HEK293 (cell line): ENCODE results near the gene RITA1.

Experiments
- BCL11B ChIP-seq: fragments of 450-650 bp; formaldehyde crosslinking; IDR thresholded peaks from 2 replicates; pipeline ENCODE4 v1.5.1; 2016; ENCODE audit warnings: low read depth, missing biosample characterization, missing genetic modification characterization
- INSM2 ChIP-seq: fragments of 450-650 bp; formaldehyde crosslinking; IDR thresholded peaks from 2 replicates; pipeline ENCODE4 v1.5.1; 2016; ENCODE audit warnings: missing biosample characterization, missing genetic modification characterization
- KLF1 ChIP-seq: fragments of 450-650 bp; formaldehyde crosslinking; IDR thresholded peaks from 2 replicates; pipeline ENCODE4 v1.5.1; 2016; ENCODE audit warnings: missing biosample characterization, missing genetic modification characterization
- KLF16 ChIP-seq: fragments of 450-650 bp; formaldehyde crosslinking; IDR thresholded peaks from 2 replicates; pipeline ENCODE4 v1.5.1; 2017; ENCODE audit warnings: missing biosample characterization, missing genetic modification characterization
- KLF9 ChIP-seq: fragments of 450-650 bp; formaldehyde crosslinking; IDR thresholded peaks from 2 replicates; pipeline ENCODE4 v1.5.1; 2016; ENCODE audit warnings: missing biosample characterization, missing genetic modification characterization, low read depth
- MEIS1 ChIP-seq: sonication (generic); formaldehyde crosslinking; IDR thresholded peaks from 2 replicates; pipeline ENCODE4 v1.8.1; 2022; ENCODE audit warnings: missing genetic modification reagents, mild to moderate bottlenecking, borderline replicate concordance
- SP2 ChIP-seq: fragments of 450-650 bp; formaldehyde crosslinking; IDR thresholded peaks from 2 replicates; pipeline ENCODE4 v1.5.1; 2016; ENCODE audit warnings: missing biosample characterization, missing genetic modification characterization
- WT1 ChIP-seq: fragments of 450-650 bp; formaldehyde crosslinking; IDR thresholded peaks from 2 replicates; pipeline ENCODE4 v1.5.1; 2016; ENCODE audit warnings: missing biosample characterization, missing genetic modification characterization
- ZIC2 ChIP-seq: fragments of 450-650 bp; formaldehyde crosslinking; IDR thresholded peaks from 2 replicates; pipeline ENCODE4 v1.5.1; 2016; ENCODE audit warnings: missing biosample characterization, missing genetic modification characterization
- ZNF114 ChIP-seq: fragments of 450-650 bp; formaldehyde crosslinking; IDR thresholded peaks from 2 replicates; pipeline ENCODE4 v1.5.0; 2017; ENCODE audit warnings: missing biosample characterization, missing genetic modification characterization
- ZNF175 ChIP-seq: fragments of 450-650 bp; formaldehyde crosslinking; IDR thresholded peaks from 2 replicates; pipeline ENCODE4 v1.5.1; 2016; ENCODE audit warnings: missing biosample characterization, missing genetic modification characterization
- ZNF266 ChIP-seq: fragments of 450-650 bp; formaldehyde crosslinking; IDR thresholded peaks from 2 replicates; pipeline ENCODE4 v1.5.1; 2016; ENCODE audit warnings: missing biosample characterization, missing genetic modification characterization, low read depth
- ZNF302 ChIP-seq: fragments of 450-650 bp; formaldehyde crosslinking; IDR thresholded peaks from 2 replicates; pipeline ENCODE4 v1.5.1; 2016; ENCODE audit warnings: missing biosample characterization, missing genetic modification characterization, low read depth
- ZNF311 ChIP-seq: fragments of 450-650 bp; formaldehyde crosslinking; IDR thresholded peaks from 2 replicates; pipeline ENCODE4 v1.5.1; 2017; ENCODE audit warnings: missing biosample characterization, missing genetic modification characterization, borderline replicate concordance
- ZNF366 ChIP-seq: fragments of 450-650 bp; formaldehyde crosslinking; conservative IDR thresholded peaks from 2 replicates; pipeline ENCODE4 v1.5.1; 2016; ENCODE audit warnings: missing biosample characterization, missing genetic modification characterization
- ZNF394 ChIP-seq: fragments of 450-650 bp; formaldehyde crosslinking; IDR thresholded peaks from 2 replicates; pipeline ENCODE4 v1.5.1; 2016; ENCODE audit warnings: missing biosample characterization, missing genetic modification characterization, mild to moderate bottlenecking, moderate library complexity, borderline replicate concordance
- ZNF423 ChIP-seq: fragments of 450-650 bp; formaldehyde crosslinking; IDR thresholded peaks from 2 replicates; pipeline ENCODE4 v1.5.1; 2016; ENCODE audit warnings: missing biosample characterization, missing genetic modification characterization
- ZNF521 ChIP-seq: fragments of 450-650 bp; formaldehyde crosslinking; IDR thresholded peaks from 2 replicates; pipeline ENCODE4 v1.5.1; 2017; ENCODE audit warnings: missing biosample characterization, mild to moderate bottlenecking, missing genetic modification characterization
- ZNF660 ChIP-seq: fragments of 450-650 bp; IDR thresholded peaks from 2 replicates; pipeline ENCODE4 v1.5.1; 2018; ENCODE audit warnings: missing biosample characterization, mild to moderate bottlenecking, missing genetic modification characterization
- ZNF664 ChIP-seq: fragments of 450-650 bp; formaldehyde crosslinking; IDR thresholded peaks from 2 replicates; pipeline ENCODE4 v1.5.1; 2016; ENCODE audit warnings: missing biosample characterization, missing genetic modification characterization
- ZNF677 ChIP-seq: fragments of 450-650 bp; IDR thresholded peaks from 2 replicates; pipeline ENCODE4 v1.5.0; 2018; ENCODE audit warnings: missing biosample characterization, mild to moderate bottlenecking, missing genetic modification characterization, moderate library complexity
- ZNF707 ChIP-seq: fragments of 450-650 bp; formaldehyde crosslinking; IDR thresholded peaks from 2 replicates; pipeline ENCODE4 v1.5.1; 2016; ENCODE audit warnings: missing biosample characterization, missing genetic modification characterization
- ZNF776 ChIP-seq: fragments of 450-650 bp; formaldehyde crosslinking; IDR thresholded peaks from 2 replicates; pipeline ENCODE4 v1.5.0; 2017; ENCODE audit warnings: missing biosample characterization, missing genetic modification characterization, borderline replicate concordance
- ZNF830 ChIP-seq: fragments of 450-650 bp; IDR thresholded peaks from 2 replicates; pipeline ENCODE4 v1.5.0; 2018; ENCODE audit warnings: missing biosample characterization, missing genetic modification characterization, low read depth, mild to moderate bottlenecking, moderate library complexity
- ZNF843 ChIP-seq: fragments of 450-650 bp; formaldehyde crosslinking; IDR thresholded peaks from 2 replicates; pipeline ENCODE4 v1.5.1; 2016; ENCODE audit warnings: missing biosample characterization, missing genetic modification characterization
- ZSCAN4 ChIP-seq: fragments of 450-650 bp; formaldehyde crosslinking; IDR thresholded peaks from 2 replicates; pipeline ENCODE4 v1.5.1; 2017; ENCODE audit warnings: missing biosample characterization, missing genetic modification characterization
- TF ChIP-seq, protein P1 (sequence below): fragments of 450-650 bp; formaldehyde crosslinking; IDR thresholded peaks from 2 replicates; pipeline ENCODE4 v1.5.1; 2017; ENCODE audit warnings: missing biosample characterization, missing genetic modification characterization
- TF ChIP-seq, protein P2 (sequence below): fragments of 450-650 bp; formaldehyde crosslinking; IDR thresholded peaks from 2 replicates; pipeline ENCODE4 v1.5.1; 2016; ENCODE audit warnings: missing biosample characterization, missing genetic modification characterization
- TF ChIP-seq, protein P3 (sequence below): fragments of 450-650 bp; formaldehyde crosslinking; IDR thresholded peaks from 2 replicates; pipeline ENCODE4; 2016; ENCODE audit warnings: missing biosample characterization, missing genetic modification characterization
- TF ChIP-seq, protein P4 (sequence below): fragments of 450-650 bp; formaldehyde crosslinking; IDR thresholded peaks from 2 replicates; pipeline ENCODE4 v1.5.1; 2016; ENCODE audit warnings: missing biosample characterization, missing genetic modification characterization
- TF ChIP-seq, protein P5 (sequence below): fragments of 450-650 bp; formaldehyde crosslinking; IDR thresholded peaks from 2 replicates; pipeline ENCODE4 v1.5.1; 2016; ENCODE audit warnings: missing biosample characterization, missing genetic modification characterization

RITA1 gene

GRCh38 chr12:113232840-113233585 is 47.5 kb downstream of the RITA1 start (continued):
- TF ChIP-seq ZSCAN4 (tag by site-specific recombination) = no peak
- no peak for TF ChIP-seq ZNF677 (tag by site-specific recombination)
- TF ChIP-seq, protein P1, sequence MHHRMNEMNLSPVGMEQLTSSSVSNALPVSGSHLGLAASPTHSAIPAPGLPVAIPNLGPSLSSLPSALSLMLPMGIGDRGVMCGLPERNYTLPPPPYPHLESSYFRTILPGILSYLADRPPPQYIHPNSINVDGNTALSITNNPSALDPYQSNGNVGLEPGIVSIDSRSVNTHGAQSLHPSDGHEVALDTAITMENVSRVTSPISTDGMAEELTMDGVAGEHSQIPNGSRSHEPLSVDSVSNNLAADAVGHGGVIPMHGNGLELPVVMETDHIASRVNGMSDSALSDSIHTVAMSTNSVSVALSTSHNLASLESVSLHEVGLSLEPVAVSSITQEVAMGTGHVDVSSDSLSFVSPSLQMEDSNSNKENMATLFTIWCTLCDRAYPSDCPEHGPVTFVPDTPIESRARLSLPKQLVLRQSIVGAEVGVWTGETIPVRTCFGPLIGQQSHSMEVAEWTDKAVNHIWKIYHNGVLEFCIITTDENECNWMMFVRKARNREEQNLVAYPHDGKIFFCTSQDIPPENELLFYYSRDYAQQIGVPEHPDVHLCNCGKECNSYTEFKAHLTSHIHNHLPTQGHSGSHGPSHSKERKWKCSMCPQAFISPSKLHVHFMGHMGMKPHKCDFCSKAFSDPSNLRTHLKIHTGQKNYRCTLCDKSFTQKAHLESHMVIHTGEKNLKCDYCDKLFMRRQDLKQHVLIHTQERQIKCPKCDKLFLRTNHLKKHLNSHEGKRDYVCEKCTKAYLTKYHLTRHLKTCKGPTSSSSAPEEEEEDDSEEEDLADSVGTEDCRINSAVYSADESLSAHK = peak; percentile 17; the same call in 1 of the 2 replicates
- TF ChIP-seq ZNF394 (tag by site-specific recombination) = peak; percentile 52; the same call in 1 of the 2 replicates
- TF ChIP-seq ZNF776 (tag by site-specific recombination) = no peak
- no peak for TF ChIP-seq BCL11B (tag by site-specific recombination)
- TF ChIP-seq ZNF423 = peak; percentile 82
- TF ChIP-seq, protein P2, sequence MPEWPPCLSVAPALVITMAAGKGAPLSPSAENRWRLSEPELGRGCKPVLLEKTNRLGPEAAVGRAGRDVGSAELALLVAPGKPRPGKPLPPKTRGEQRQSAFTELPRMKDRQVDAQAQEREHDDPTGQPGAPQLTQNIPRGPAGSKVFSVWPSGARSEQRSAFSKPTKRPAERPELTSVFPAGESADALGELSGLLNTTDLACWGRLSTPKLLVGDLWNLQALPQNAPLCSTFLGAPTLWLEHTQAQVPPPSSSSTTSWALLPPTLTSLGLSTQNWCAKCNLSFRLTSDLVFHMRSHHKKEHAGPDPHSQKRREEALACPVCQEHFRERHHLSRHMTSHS = no peak
- TF ChIP-seq ZNF830 (tag by site-specific recombination) = no peak
- TF ChIP-seq ZIC2 (tag by site-specific recombination) = peak; percentile 100
- TF ChIP-seq ZNF175 = no peak
- TF ChIP-seq ZNF311 = no peak
- no peak for TF ChIP-seq INSM2 (tag by site-specific recombination)
- TF ChIP-seq ZNF707 (tag by site-specific recombination) = no peak
- TF ChIP-seq ZNF302 (tag by site-specific recombination) = no peak
- peak; percentile 84; the same call in 1 of the 2 replicates for TF ChIP-seq WT1 (tag by site-specific recombination)
- 0 out of 2 replicates have a peak, but pooled peaks have one; percentile 6 for TF ChIP-seq ZNF660 (tag by site-specific recombination)
- TF ChIP-seq, protein P3, sequence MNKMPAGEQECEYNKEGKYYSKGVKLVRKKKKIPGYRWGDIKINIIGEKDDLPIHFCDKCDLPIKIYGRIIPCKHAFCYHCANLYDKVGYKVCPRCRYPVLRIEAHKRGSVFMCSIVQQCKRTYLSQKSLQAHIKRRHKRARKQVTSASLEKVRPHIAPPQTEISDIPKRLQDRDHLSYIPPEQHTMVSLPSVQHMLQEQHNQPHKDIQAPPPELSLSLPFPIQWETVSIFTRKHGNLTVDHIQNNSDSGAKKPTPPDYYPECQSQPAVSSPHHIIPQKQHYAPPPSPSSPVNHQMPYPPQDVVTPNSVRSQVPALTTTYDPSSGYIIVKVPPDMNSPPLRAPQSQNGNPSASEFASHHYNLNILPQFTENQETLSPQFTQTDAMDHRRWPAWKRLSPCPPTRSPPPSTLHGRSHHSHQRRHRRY (tag by site-specific recombination) = no peak
- no peak for TF ChIP-seq MEIS1 (CRISPR knock-in tag)
- no peak for TF ChIP-seq KLF16
- peak; percentile 61 for TF ChIP-seq SP2 (tag by site-specific recombination)
- TF ChIP-seq, protein P4, sequence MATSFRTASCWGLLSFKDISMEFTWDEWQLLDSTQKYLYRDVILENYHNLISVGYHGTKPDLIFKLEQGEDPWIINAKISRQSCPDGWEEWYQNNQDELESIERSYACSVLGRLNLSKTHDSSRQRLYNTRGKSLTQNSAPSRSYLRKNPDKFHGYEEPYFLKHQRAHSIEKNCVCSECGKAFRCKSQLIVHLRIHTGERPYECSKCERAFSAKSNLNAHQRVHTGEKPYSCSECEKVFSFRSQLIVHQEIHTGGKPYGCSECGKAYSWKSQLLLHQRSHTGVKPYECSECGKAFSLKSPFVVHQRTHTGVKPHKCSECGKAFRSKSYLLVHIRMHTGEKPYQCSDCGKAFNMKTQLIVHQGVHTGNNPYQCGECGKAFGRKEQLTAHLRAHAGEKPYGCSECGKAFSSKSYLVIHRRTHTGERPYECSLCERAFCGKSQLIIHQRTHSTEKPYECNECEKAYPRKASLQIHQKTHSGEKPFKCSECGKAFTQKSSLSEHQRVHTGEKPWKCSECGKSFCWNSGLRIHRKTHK (tag by site-specific recombination) = no peak
- peak; percentile 52; the same call in 1 of the 2 replicates for TF ChIP-seq ZNF366 (tag by site-specific recombination)
- TF ChIP-seq, protein P5, sequence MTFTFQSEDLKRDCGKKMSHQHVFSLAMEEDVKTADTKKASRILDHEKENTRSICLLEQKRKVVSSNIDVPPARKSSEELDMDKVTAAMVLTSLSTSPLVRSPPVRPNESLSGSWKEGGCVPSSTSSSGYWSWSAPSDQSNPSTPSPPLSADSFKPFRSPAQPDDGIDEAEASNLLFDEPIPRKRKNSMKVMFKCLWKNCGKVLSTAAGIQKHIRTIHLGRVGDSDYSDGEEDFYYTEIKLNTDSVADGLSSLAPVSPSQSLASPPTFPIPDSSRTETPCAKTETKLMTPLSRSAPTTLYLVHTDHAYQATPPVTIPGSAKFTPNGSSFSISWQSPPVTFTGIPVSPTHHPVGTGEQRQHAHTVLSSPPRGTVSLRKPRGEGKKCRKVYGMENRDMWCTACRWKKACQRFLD = no peak
- TF ChIP-seq ZNF114 (tag by site-specific recombination) = no peak
- no peak for TF ChIP-seq ZNF521 (tag by site-specific recombination)
- no peak for TF ChIP-seq KLF1 (tag by site-specific recombination)
- peak; percentile 55; the same call in 1 of the 2 replicates for TF ChIP-seq ZNF843 (tag by site-specific recombination)
- no peak for TF ChIP-seq ZNF266 (tag by site-specific recombination)
- TF ChIP-seq ZNF664 (tag by site-specific recombination) = no peak
- TF ChIP-seq KLF9 (tag by site-specific recombination) = no peak
